NCI-H1436 treated with DMSO at 0.1 percent for 48 hours (cell line): Measurements from ENCODE around the gene SORCS1.

ENCODE experiments used
- DNase-seq: peaks from one replicate; lab custom pipeline; 2025; lab: John Stamatoyannopoulos, UW

The SORCS1 gene

GRCh38 chr10:107104026-107104652, 60.4 kb downstream of the SORCS1 start:
- DNase-seq = no peak

- DNase-seq = no peak
Measured at GRCh38 chr10:107103174-107104025, 61.1 kb downstream of the SORCS1 start.

- no peak for DNase-seq
Measured at GRCh38 chr10:107098326-107098725, 66.2 kb downstream of the SORCS1 start.

- DNase-seq = no peak
Measured at GRCh38 chr10:107094824-107095522, 69.5 kb downstream of the SORCS1 start.

GRCh38 chr10:107092321-107092720, 72.2 kb downstream of the SORCS1 start:
- no peak for DNase-seq

GRCh38 chr10:107091126-107091525, 73.4 kb downstream of the SORCS1 start:
- DNase-seq = no peak

- DNase-seq = no peak
Measured at GRCh38 chr10:107085665-107086525, 78.6 kb downstream of the SORCS1 start.

- no peak for DNase-seq
Measured at GRCh38 chr10:107083388-107084009, 81.0 kb downstream of the SORCS1 start.

- DNase-seq = no peak
Measured at GRCh38 chr10:107081644-107082043, 82.9 kb downstream of the SORCS1 start.

- DNase-seq = no peak
Measured at GRCh38 chr10:107075117-107075516, 89.4 kb downstream of the SORCS1 start.

- DNase-seq = no peak
Measured at GRCh38 chr10:107072786-107073185, 91.7 kb downstream of the SORCS1 start.

GRCh38 chr10:107072028-107072427, 92.5 kb downstream of the SORCS1 start:
- no peak for DNase-seq

GRCh38 chr10:107071301-107071700, 93.2 kb downstream of the SORCS1 start:
- no peak for DNase-seq

- DNase-seq = no peak
Measured at GRCh38 chr10:107067843-107068242, 96.7 kb downstream of the SORCS1 start.

GRCh38 chr10:107064075-107064474, 100.4 kb downstream of the SORCS1 start:
- no peak for DNase-seq

GRCh38 chr10:107059872-107060271, 104.6 kb downstream of the SORCS1 start:
- no peak for DNase-seq

- DNase-seq = no peak
Measured at GRCh38 chr10:107059068-107059804, 105.3 kb downstream of the SORCS1 start.

GRCh38 chr10:107058331-107058730, 106.2 kb downstream of the SORCS1 start:
- DNase-seq = no peak

- no peak for DNase-seq
Measured at GRCh38 chr10:107056182-107056581, 108.3 kb downstream of the SORCS1 start.

GRCh38 chr10:107054469-107055156, 109.9 kb downstream of the SORCS1 start:
- DNase-seq = no peak
